HEK293 (cell line): ENCODE data around the gene JAK3.
A peak's percentile ranks its signal among the peaks of the same experiment; 100 is the strongest.

Experiments used
- KLF9 ChIP-seq: fragments of 450-650 bp; formaldehyde crosslinking; IDR thresholded peaks from 2 replicates; pipeline ENCODE4 v1.5.1; 2016; ENCODE audit warnings: missing biosample characterization, missing genetic modification characterization, low read depth
- PRDM1 ChIP-seq: fragments of 450-650 bp; formaldehyde crosslinking; IDR thresholded peaks from 2 replicates; pipeline ENCODE4; 2016; ENCODE audit warnings: missing biosample characterization, missing genetic modification characterization
- SP2 ChIP-seq: fragments of 450-650 bp; formaldehyde crosslinking; IDR thresholded peaks from 2 replicates; pipeline ENCODE4 v1.5.1; 2016; ENCODE audit warnings: missing biosample characterization, missing genetic modification characterization
- SP3 ChIP-seq: fragments of 450-650 bp; formaldehyde crosslinking; IDR thresholded peaks from 2 replicates; pipeline ENCODE4 v1.5.1; 2016; ENCODE audit warnings: missing biosample characterization, missing genetic modification characterization
- TSHZ1 ChIP-seq: fragments of 450-650 bp; formaldehyde crosslinking; IDR thresholded peaks from 2 replicates; pipeline ENCODE4 v1.5.1; 2016; ENCODE audit warnings: missing biosample characterization, missing genetic modification characterization, borderline replicate concordance
- WT1 ChIP-seq: fragments of 450-650 bp; formaldehyde crosslinking; IDR thresholded peaks from 2 replicates; pipeline ENCODE4 v1.5.1; 2016; ENCODE audit warnings: missing biosample characterization, missing genetic modification characterization
- ZBTB1 ChIP-seq: fragments of 450-650 bp; formaldehyde crosslinking; IDR thresholded peaks from 2 replicates; pipeline ENCODE4 v1.5.1; 2016; ENCODE audit warnings: missing biosample characterization, missing genetic modification characterization
- ZBTB11 ChIP-seq: fragments of 450-650 bp; formaldehyde crosslinking; conservative IDR thresholded peaks from 2 replicates; pipeline ENCODE4 v1.5.1; 2016; ENCODE audit warnings: low read depth, missing biosample characterization, missing genetic modification characterization
- ZBTB44 ChIP-seq: fragments of 450-650 bp; IDR thresholded peaks from 2 replicates; pipeline ENCODE4 v1.5.1; 2018; ENCODE audit warnings: missing biosample characterization, mild to moderate bottlenecking, missing genetic modification characterization
- ZNF157 ChIP-seq: fragments of 450-650 bp; formaldehyde crosslinking; IDR thresholded peaks from 2 replicates; pipeline ENCODE4 v1.5.1; 2016; ENCODE audit warnings: missing biosample characterization, missing genetic modification characterization
- ZNF2 ChIP-seq: fragments of 450-650 bp; formaldehyde crosslinking; IDR thresholded peaks from 2 replicates; pipeline ENCODE4 v1.5.1; 2016; ENCODE audit warnings: missing biosample characterization, missing genetic modification characterization
- ZNF248 ChIP-seq: fragments of 450-650 bp; formaldehyde crosslinking; IDR thresholded peaks from 2 replicates; pipeline ENCODE4 v1.5.1; 2017; ENCODE audit warnings: missing biosample characterization, missing genetic modification characterization
- ZNF292 ChIP-seq: fragments of 450-650 bp; formaldehyde crosslinking; IDR thresholded peaks from 2 replicates; pipeline ENCODE4 v1.5.1; 2016; ENCODE audit warnings: low read depth, missing biosample characterization, missing genetic modification characterization, borderline replicate concordance
- ZNF350 ChIP-seq: fragments of 450-650 bp; formaldehyde crosslinking; IDR thresholded peaks from 2 replicates; pipeline ENCODE4 v1.5.0; 2017; ENCODE audit warnings: missing biosample characterization, mild to moderate bottlenecking, missing genetic modification characterization
- ZNF48 ChIP-seq: fragments of 450-650 bp; formaldehyde crosslinking; IDR thresholded peaks from 2 replicates; pipeline ENCODE4 v1.5.1; 2016; ENCODE audit warnings: missing biosample characterization, missing genetic modification characterization
- ZNF501 ChIP-seq: fragments of 450-650 bp; formaldehyde crosslinking; IDR thresholded peaks from 2 replicates; pipeline ENCODE4 v1.5.1; 2016; ENCODE audit warnings: missing biosample characterization, missing genetic modification characterization
- ZNF513 ChIP-seq: fragments of 450-650 bp; IDR thresholded peaks from 2 replicates; pipeline ENCODE4 v1.5.1; 2018; ENCODE audit warnings: missing biosample characterization, missing genetic modification characterization
- ZNF555 ChIP-seq: fragments of 450-650 bp; formaldehyde crosslinking; conservative IDR thresholded peaks from 2 replicates; pipeline ENCODE4 v1.5.1; 2017; ENCODE audit warnings: missing biosample characterization, mild to moderate bottlenecking, missing genetic modification characterization, inconsistent platforms
- ZNF558 ChIP-seq: fragments of 450-650 bp; formaldehyde crosslinking; IDR thresholded peaks from 2 replicates; pipeline ENCODE4 v1.5.1; 2016; ENCODE audit warnings: missing biosample characterization, missing genetic modification characterization
- ZNF692 ChIP-seq: fragments of 450-650 bp; formaldehyde crosslinking; IDR thresholded peaks from 2 replicates; pipeline ENCODE4 v1.5.1; 2016; ENCODE audit warnings: missing biosample characterization, missing genetic modification characterization
- ZNF704 ChIP-seq: fragments of 450-650 bp; formaldehyde crosslinking; IDR thresholded peaks from 2 replicates; pipeline ENCODE4 v1.5.1; 2016; ENCODE audit warnings: missing biosample characterization, missing genetic modification characterization
- ZNF707 ChIP-seq: fragments of 450-650 bp; formaldehyde crosslinking; IDR thresholded peaks from 2 replicates; pipeline ENCODE4 v1.5.1; 2016; ENCODE audit warnings: missing biosample characterization, missing genetic modification characterization
- ZNF747 ChIP-seq: fragments of 450-650 bp; formaldehyde crosslinking; IDR thresholded peaks from 2 replicates; pipeline ENCODE4 v1.5.1; 2016; ENCODE audit warnings: missing biosample characterization, missing genetic modification characterization
- ZNF76 ChIP-seq: fragments of 450-650 bp; formaldehyde crosslinking; IDR thresholded peaks from 2 replicates; pipeline ENCODE4; 2016; ENCODE audit warnings: low read depth, missing biosample characterization, missing genetic modification characterization, borderline replicate concordance
- ZNF776 ChIP-seq: fragments of 450-650 bp; formaldehyde crosslinking; IDR thresholded peaks from 2 replicates; pipeline ENCODE4 v1.5.0; 2017; ENCODE audit warnings: missing biosample characterization, missing genetic modification characterization, borderline replicate concordance
- ZSCAN30 ChIP-seq: fragments of 450-650 bp; IDR thresholded peaks from 2 replicates; pipeline ENCODE4 v1.5.1; 2018; ENCODE audit warnings: missing biosample characterization, mild to moderate bottlenecking, missing genetic modification characterization, moderate library complexity

The JAK3 gene

GRCh38 chr19:17873786-17874757 lies 26.3 kb upstream of the JAK3 start (continued):
- TF ChIP-seq ZNF692 (peak; percentile 45; the same call in 1 of the 2 replicates), ZNF292 (tag by site-specific recombination) (no peak), TSHZ1 (no peak), PRDM1 (tag by site-specific recombination) (no peak), SP2 (tag by site-specific recombination) (peak; percentile 49), ZNF157 (tag by site-specific recombination) (no peak), ZNF513 (tag by site-specific recombination) (no peak), ZNF248 (tag by site-specific recombination) (no peak), ZNF501 (tag by site-specific recombination) (no peak), ZNF48 (no peak), ZNF704 (tag by site-specific recombination) (no peak), ZBTB1 (no peak), ZNF558 (tag by site-specific recombination) (no peak), ZBTB11 (no peak), ZNF747 (tag by site-specific recombination) (no peak), SP3 (tag by site-specific recombination) (peak; percentile 57; the same call in 1 of the 2 replicates), KLF9 (peak; percentile 66), ZNF350 (no peak), ZNF555 (tag by site-specific recombination) (no peak), ZNF2 (0 out of 2 replicates have a peak, but pooled peaks have one; percentile 33), ZNF76 (tag by site-specific recombination) (0 out of 2 replicates have a peak, but pooled peaks have one; percentile 9), ZNF707 (tag by site-specific recombination) (no peak), ZNF776 (no peak), ZBTB44 (tag by site-specific recombination) (no peak), ZSCAN30 (tag by site-specific recombination) (no peak), WT1 (no peak)
